GM10248 (cell line): ENCODE results near the gene USE1.
"Not testable (repeated sequence)": the region's sequence is repeated elsewhere in the genome, so short reads cannot be mapped to it uniquely, and the experiment has no call there.

ENCODE experiments used
- CTCF ChIA-PET: fragments of 300-600 bp; sonication (Branson Sonifier 250); formaldehyde crosslinking; extraction: SDS; loops from one replicate; lab custom pipeline; 2021; ENCODE audit warnings: antibody characterized with exemption; lab: Yijun Ruan, JAX
- POLR2A ChIA-PET: fragments of 350-650 bp; sonication (Branson Sonifier 250); formaldehyde crosslinking; extraction: SDS; loops from one replicate; lab custom pipeline; 2020; ENCODE audit warnings: antibody characterized with exemption; lab: Yijun Ruan, JAX
- DNase-seq: peaks from one replicate; pipeline ENCODE4 v3.0.0; 2012; ENCODE audit errors: extremely low spot score
- TF ChIP-seq, protein P1 (sequence below): IDR thresholded peaks from 2 replicates; pipeline ENCODE4 v1.5.1; 2012; ENCODE audit warnings: mild to moderate bottlenecking, low read depth; ENCODE audit errors: extremely low read depth, missing control alignments, control extremely low read depth

The USE1 gene

DNA sequence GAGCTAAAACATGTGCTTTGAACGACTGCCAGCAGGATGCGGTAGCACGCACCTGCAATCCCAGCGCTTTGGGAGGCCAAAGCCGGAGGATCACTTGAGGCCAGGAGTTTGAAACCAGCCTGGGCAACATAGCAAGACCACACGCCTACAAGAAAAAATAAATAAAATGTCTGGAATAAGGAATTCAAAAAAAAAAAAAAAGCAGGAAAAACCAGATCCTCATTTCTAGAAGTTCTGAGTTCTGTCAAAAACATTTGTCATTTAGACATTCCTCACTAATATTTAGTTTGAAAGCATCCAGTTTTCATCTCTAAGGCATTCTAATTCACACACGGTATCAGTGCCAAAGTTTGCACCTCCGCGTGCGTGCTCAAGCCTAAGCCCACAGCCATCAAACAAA lies 36.9 kb upstream of the USE1 start:
- no peak for DNase-seq
- ChIA-PET POLR2A (no interaction called here), CTCF (no interaction called here)

DNA sequence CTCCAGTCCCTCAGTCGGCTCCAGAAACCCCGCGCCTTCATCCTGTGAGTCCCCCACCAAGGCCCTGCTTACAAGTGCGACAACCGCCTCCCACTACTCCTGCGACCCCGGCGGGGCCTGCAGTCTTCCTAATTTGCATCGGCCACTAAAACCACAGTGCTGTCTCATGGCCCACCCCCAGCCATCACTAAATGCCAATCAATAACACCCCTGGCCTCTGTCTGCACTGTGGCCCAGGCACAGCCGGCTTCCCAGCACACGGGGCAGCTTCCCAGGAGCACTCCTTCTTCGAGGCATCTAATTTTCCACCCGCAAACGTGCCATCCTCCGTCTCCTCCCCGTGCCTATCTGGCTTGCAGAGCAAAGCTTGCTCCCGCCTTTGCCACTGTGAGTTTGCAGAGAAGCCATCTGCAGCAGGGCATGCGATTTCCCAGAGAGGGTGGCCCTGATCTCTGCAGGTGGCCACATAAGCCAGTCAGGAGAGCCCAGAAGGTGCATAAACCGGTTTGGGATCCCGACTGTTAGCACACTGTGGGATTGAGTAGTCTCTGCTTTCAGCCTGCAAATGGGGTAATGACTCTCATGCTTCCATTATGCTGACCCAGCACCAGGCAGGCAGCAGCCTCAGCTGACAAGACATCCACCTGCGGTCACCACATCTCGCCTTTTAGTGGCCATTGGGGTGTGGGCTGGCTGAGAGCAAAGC lies 34.0 kb upstream of the USE1 start:
- ChIA-PET POLR2A (interaction anchor here (1.0 kb wide), 1 partner anchor 34 kb away, joined by 3 read pairs; the partner anchor contains the start of gene USE1), CTCF (no interaction called here)
- TF ChIP-seq, protein P1, sequence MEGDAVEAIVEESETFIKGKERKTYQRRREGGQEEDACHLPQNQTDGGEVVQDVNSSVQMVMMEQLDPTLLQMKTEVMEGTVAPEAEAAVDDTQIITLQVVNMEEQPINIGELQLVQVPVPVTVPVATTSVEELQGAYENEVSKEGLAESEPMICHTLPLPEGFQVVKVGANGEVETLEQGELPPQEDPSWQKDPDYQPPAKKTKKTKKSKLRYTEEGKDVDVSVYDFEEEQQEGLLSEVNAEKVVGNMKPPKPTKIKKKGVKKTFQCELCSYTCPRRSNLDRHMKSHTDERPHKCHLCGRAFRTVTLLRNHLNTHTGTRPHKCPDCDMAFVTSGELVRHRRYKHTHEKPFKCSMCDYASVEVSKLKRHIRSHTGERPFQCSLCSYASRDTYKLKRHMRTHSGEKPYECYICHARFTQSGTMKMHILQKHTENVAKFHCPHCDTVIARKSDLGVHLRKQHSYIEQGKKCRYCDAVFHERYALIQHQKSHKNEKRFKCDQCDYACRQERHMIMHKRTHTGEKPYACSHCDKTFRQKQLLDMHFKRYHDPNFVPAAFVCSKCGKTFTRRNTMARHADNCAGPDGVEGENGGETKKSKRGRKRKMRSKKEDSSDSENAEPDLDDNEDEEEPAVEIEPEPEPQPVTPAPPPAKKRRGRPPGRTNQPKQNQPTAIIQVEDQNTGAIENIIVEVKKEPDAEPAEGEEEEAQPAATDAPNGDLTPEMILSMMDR = no peak
- no peak for DNase-seq

More for the DNA sequence above, 36.9 kb upstream of the USE1 start:
- TF ChIP-seq, protein P1 = no peak

DNA sequence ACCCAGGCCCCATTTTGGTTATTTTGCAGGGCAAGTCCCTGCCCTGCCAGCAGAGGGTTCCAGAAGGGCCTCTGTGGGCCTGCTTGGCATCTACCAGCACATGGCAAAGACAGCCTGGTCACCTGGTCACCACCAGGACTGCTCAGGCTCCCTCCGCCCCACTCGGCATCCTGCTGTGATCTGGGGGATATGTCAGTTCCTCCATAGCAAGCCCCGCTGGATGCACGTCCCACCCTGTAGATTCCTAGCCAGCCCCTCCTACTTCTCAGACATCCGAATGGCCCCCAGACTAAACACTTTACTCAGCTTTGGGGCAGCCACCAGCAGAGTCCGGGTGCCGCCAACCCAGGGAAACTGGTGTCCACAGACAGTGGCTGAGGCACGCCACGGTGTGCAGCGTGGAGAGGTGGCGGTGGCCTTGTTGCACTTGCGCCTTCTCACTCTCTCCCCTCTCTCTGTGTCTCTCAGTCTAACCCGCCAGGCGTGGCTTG lies 31.8 kb upstream of the USE1 start:
- ChIA-PET POLR2A (interaction anchor here (0.6 to 0.8 kb wide), 3 partner anchors 59 to 92 kb away, joined by 3 read pairs; no protein-coding TSS in a partner anchor), CTCF (interaction anchor here (0.7 to 2.5 kb wide), 6 partner anchors 9 to 115 kb away, joined by 3 to 12 read pairs (median 3); no protein-coding TSS in a partner anchor)
- DNase-seq = peak; percentile 61
- TF ChIP-seq, protein P1 = no peak

DNA sequence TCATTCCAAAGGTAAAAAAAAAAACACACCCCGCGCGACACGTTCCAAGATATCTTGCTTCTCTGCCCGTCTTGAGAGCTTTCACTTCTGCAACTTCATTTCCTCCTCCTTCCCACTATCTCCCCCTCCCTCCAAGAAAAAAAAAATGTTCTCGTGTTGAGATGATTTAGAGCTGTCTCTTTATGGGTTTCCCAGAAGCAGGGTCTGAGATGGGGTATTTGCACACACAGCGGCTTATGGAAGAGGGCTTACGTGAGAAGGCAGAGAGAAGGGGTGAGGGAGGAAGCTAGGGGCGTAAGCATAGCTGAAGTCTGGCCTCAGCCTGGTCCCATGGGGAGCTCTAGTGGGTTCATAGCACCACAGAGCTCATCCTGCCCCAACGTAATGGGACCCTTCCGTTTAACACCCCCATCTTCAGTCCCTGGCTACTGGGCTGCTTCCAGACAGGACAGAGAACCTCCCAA lies 31.3 kb upstream of the USE1 start:
- peak; percentile 62 for DNase-seq
- CTCF ChIA-PET = interaction anchor here (0.7 to 2.5 kb wide), 9 partner anchors 9 to 115 kb away, joined by 3 to 12 read pairs (median 3); no protein-coding TSS in a partner anchor
- TF ChIP-seq, protein P1 = no peak
- POLR2A ChIA-PET = interaction anchor here (0.6 to 0.8 kb wide), 3 partner anchors 59 to 93 kb away, joined by 3 read pairs; no protein-coding TSS in a partner anchor

DNA sequence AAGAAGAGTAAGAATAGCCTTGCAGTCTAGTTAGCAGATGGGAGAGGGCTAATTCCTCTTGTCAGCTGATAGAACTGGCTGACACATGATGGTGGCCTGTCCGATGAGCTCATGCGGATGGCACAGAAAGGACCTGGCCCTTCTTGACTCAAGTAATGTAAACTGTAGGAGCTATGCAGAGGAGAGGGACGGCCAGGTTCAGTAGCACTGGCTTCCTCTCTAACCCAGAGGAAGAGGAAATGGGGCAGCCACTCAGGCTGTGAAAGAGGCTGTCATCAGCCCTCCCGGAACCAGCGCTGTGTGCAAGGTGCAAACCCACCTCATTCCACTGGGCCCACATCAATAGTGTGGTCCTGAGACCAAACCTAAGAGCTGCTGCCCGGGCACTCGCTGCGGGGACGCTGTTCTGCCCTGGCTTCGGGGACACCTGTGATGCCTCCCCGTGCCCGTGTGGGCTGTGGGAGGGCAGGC lies 30.8 kb upstream of the USE1 start:
- ChIA-PET POLR2A (interaction anchor here (0.7 kb wide), 1 partner anchor 93 kb away, joined by 3 read pairs; no protein-coding TSS in a partner anchor), CTCF (interaction anchor here (0.8 to 2.5 kb wide), 5 partner anchors 10 to 113 kb away, joined by 3 to 12 read pairs (median 5); no protein-coding TSS in a partner anchor)
- DNase-seq = no peak
- TF ChIP-seq, protein P1 = no peak

DNA sequence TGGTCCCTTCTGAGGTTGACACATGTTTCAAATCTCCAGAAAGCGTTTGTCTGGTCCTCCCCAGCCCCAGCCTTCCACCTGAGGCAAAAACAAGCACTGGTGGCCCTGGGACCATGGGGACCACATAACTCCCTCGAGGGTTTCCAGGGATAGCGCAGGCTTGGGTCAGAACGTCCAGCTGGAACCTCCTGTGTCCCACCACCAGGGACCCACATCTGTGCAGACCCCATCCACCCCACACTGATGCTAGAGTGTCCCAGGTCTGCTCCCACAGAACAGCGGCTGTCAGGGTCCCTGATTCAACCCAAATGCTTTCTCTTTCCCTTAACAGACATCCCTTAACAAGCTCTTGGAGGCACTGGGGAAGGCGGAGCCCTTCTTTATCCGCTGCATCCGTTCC lies 29.6 kb upstream of the USE1 start:
- TF ChIP-seq, protein P1 = no peak
- ChIA-PET POLR2A (interaction anchor here (0.6 kb wide), 1 partner anchor 94 kb away, joined by 3 read pairs; no protein-coding TSS in a partner anchor), CTCF (interaction anchor here (1.7 kb wide), 1 partner anchor 20 kb away, joined by 5 read pairs; no protein-coding TSS in a partner anchor)
- no peak for DNase-seq

DNA sequence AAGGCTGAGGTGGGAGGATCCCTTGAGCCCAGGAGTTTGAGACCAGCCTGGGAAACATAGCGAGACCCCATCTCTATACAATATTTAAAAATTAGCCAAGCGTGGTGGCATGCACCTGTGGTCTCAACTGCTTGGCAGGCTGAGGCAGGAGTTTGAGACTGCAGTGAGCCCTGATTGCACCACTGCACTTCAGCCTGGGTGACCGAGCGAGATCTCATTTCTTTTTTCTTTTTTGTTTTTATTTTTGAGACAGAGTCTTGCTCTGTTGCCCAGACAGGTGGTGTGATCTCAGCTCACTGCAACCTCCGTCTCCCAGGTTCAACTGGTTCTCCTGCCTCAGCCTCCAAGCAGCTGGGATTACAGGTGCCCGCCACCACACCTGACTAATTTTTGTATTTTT lies 23.4 kb upstream of the USE1 start:
- POLR2A ChIA-PET, DNase-seq: not testable (repeated sequence)
- CTCF ChIA-PET = interaction anchor here (1.1 kb wide), 1 partner anchor 12 kb away, joined by 4 read pairs; no protein-coding TSS in a partner anchor
